Progenitor cell of endocrine pancreas (in vitro differentiated cells): Measurements from ENCODE around the gene NXPH3. TPM values are rescaled to one million over a fixed set of nuclear protein-coding genes. Genes with fewer than 3 reads are reported as not detected.

Experiments
- DNase-seq: peaks from one replicate; pipeline ENCODE4 v3.0.0; 2021; ENCODE audit warnings: low spot score; ENCODE audit not compliant: unreplicated experiment
- H3K27ac Mint-ChIP-seq: 2 replicates; pipeline ENCODE4 v1.8.0; 2021; ENCODE audit warnings: mild to moderate bottlenecking, moderate library complexity, mixed read lengths
- H3K27me3 Mint-ChIP-seq: 2 replicates; pipeline ENCODE4 v1.8.0; 2021; ENCODE audit warnings: mixed read lengths
- H3K36me3 Mint-ChIP-seq: 2 replicates; pipeline ENCODE4 v1.8.0; 2022; ENCODE audit warnings: mixed read lengths; ENCODE audit not compliant: insufficient read depth
- H3K4me1 Mint-ChIP-seq: 2 replicates; pipeline ENCODE4 v1.8.0; 2021; ENCODE audit warnings: low read depth, mixed read lengths
- H3K4me3 Mint-ChIP-seq: 2 replicates; pipeline ENCODE4 v1.8.0; 2021; ENCODE audit warnings: low read depth, mild to moderate bottlenecking, moderate library complexity, mixed read lengths
- H3K9me3 Mint-ChIP-seq: 2 replicates; pipeline ENCODE4 v1.8.0; 2021; ENCODE audit warnings: low read depth, mixed read lengths
- CTCF ChIP-seq: fragments of 200-600 bp; sonication (generic); IDR thresholded peaks from one replicate; pipeline ENCODE4 v1.5.0; 2021; ENCODE audit warnings: antibody characterized with exemption, mild to moderate bottlenecking; ENCODE audit not compliant: unreplicated experiment
- total RNA-seq: library from RNA; stranded (reverse); gene quantifications from 2 replicates; pipeline ENCODE4 v1.2.1, GENCODE V29; 2021

The NXPH3 gene
- total RNA-seq, 1 donor from 2014 or later = 0.38 TPM

DNA sequence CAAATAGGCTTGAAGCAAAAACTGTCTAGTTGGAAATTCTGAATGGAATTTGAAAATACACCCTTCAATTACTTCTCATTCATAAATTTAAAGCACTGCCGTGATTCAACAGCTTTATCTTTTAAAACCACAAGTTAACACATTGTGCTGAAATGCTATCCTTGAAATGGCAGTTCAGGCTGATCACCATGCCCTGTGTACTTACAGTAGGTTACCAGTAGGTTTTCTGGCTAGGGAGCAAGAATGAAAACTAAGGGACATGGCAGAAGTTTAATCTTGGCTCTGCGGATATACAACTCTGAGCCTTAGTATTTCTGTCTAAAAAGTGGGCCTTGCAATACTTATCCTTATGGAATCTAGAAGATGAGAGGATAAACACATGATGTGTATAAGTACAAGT lies 28.0 kb downstream of the NXPH3 start:
- Mint-ChIP-seq H3K27ac (no peak overlapping the region), H3K4me3 (no peak overlapping the region), H3K27me3 (no peaks in the 10 kb centered on the region), H3K9me3 (no peaks in the 10 kb centered on the region), H3K36me3 (peaks cover 16% of the 10 kb centered on the region), H3K4me1 (no peaks in the 10 kb centered on the region)
- no peak for DNase-seq
- no peak for TF ChIP-seq CTCF

DNA sequence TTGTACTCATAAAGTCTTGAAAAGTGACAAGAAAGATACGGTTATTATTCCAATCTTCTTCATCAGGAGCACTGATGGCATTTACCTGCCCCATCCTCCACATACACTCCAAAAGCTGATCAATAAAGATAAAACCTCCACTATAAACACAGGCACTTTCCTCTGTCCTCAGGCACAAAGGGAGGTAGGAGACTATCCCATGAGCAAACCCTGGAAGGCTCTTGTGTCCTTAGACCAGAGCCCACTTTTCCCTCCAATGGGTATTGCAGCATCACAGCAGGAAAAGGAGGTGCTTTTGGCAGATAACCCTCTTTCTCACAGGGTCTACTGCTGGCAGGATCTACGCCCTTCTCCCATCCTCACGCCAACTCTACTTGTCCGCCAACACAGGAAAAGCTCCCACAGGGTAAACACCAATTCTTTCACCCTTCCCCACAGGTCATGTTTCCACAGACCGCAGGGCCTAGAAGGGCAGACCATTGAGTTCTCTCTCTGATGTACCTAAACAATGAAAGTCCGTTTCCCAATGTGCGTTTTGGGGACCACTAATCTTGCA lies 28.7 kb downstream of the NXPH3 start:
- Mint-ChIP-seq H3K4me1 (no peaks in the 10 kb centered on the region), H3K36me3 (peaks cover 14% of the 10 kb centered on the region), H3K4me3 (no peak overlapping the region), H3K9me3 (no peaks in the 10 kb centered on the region), H3K27me3 (no peaks in the 10 kb centered on the region), H3K27ac (no peak overlapping the region)
- TF ChIP-seq CTCF = no peak
- DNase-seq = no peak

DNA sequence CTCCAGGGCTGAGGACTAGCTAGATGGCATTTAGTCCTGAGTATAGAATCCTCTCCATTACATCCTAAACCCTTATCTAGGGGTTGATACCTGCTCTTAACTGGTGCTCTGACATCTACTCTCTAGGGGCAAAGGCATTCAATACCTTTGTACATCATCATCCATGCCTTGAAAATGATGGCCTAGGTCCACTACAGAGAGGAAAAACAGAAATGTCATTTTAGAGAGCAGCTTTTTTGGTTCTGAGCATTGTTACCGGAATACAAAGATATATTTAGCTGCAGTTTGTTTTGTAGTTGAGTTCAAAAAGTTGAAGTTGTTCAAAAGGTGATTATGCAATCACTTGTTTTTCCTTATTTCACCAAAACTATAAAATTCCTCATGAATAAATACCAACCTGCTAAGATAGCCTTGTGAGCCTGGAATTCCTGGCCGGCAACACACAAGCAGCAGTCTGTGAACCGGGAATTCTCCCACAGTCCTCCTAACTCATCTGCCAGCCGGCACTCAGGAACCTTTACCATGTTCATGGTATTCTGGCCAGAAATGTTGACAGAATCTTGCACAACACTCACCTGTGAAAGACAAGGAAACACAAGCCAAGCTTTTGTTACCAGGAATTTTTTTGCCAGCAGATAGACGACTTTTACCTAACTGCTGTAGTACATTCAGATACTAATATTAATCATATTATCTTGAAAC lies 35.4 kb downstream of the NXPH3 start:
- no peak overlapping the region for H3K27ac Mint-ChIP-seq
- no peak for TF ChIP-seq CTCF
- no peak overlapping the region for H3K4me3 Mint-ChIP-seq
- H3K27me3 Mint-ChIP-seq = no peaks in the 10 kb centered on the region
- DNase-seq = no peak
- peaks cover 18% of the 10 kb centered on the region for H3K36me3 Mint-ChIP-seq
- no peaks in the 10 kb centered on the region for H3K4me1 Mint-ChIP-seq
- no peaks in the 10 kb centered on the region for H3K9me3 Mint-ChIP-seq

DNA sequence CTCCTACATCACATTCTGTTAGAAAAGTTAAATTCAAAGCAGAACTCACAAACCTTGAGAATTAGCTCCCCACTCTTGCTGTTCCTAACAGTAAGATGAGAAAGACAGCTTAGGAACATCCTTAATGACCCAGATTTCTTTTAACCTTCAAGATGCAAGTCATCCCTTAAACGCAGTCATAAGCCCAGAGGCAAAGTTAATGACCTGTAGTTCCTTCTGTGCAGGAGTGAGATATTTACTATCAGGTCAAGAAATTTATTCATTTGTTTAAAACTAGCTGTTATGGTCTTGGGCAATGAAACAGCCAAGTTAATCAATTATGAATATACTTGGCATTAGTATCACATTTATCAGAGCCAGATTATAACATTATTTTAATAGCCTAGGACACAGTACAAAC lies 37.1 kb downstream of the NXPH3 start:
- no peak overlapping the region for H3K27ac Mint-ChIP-seq
- H3K4me3 Mint-ChIP-seq = no peak overlapping the region
- H3K36me3 Mint-ChIP-seq = peaks cover 17% of the 10 kb centered on the region
- no peaks in the 10 kb centered on the region for H3K27me3 Mint-ChIP-seq
- no peaks in the 10 kb centered on the region for H3K9me3 Mint-ChIP-seq
- no peaks in the 10 kb centered on the region for H3K4me1 Mint-ChIP-seq
- no peak for TF ChIP-seq CTCF
- no peak for DNase-seq

GRCh38 chr17:49613182-49613800 lies 37.6 kb downstream of the NXPH3 start:
- peaks cover 17% of the 10 kb centered on the region for H3K36me3 Mint-ChIP-seq
- DNase-seq = no peak
- no peak overlapping the region for H3K27ac Mint-ChIP-seq
- H3K9me3 Mint-ChIP-seq = no peaks in the 10 kb centered on the region
- H3K4me3 Mint-ChIP-seq = no peak overlapping the region
- H3K4me1 Mint-ChIP-seq = peaks cover under 1% of the 10 kb centered on the region
- no peak for TF ChIP-seq CTCF
- no peaks in the 10 kb centered on the region for H3K27me3 Mint-ChIP-seq
